Measurements from ENCODE around the gene RANBP17.

- TF ChIP-seq EP300 (IDR thresholded peaks at IDR 0.05) (no peak), POLR2A (IDR thresholded peaks at IDR 0.05) (no peak), CTCF (IDR thresholded peaks at IDR 0.05) (no peak), POLR2AphosphoS5 (IDR thresholded peaks at IDR 0.05) (no peak)
Measured at GRCh38 chr5:171155621-171156020, 293.8 kb downstream of the RANBP17 start.
